Measurements from ENCODE around the gene CCR7. TPM values are rescaled to one million over a fixed set of nuclear protein-coding genes. Genes with fewer than 3 reads are reported as not detected.

Gene CCR7
- total RNA-seq, 2 experiments from 2014 or later = 297 to 302 TPM

- no peaks in the 10 kb centered on the region for H3K27me3 Mint-ChIP-seq
- CTCF ChIA-PET = interaction anchor here (1.0 to 22.4 kb wide), 11 partner anchors 9 to 112 kb away, joined by 3 to 336 read pairs (median 22); no protein-coding TSS in a partner anchor
- peaks cover 52% of the 10 kb centered on the region for H3K4me1 Mint-ChIP-seq (ENCODE audit: low read depth)
- POLR2A ChIA-PET = interaction anchor here (0.8 to 22.7 kb wide), 13 partner anchors 11 to 1126 kb away, joined by 3 to 787 read pairs (median 19); partner anchors contain the start of genes EIF1 and SMARCE1
- intact Hi-C loops (cut with micrococcal nuclease) = loop anchor here (2.0 kb wide), 2 partner anchors 36 to 52 kb away; no protein-coding TSS in a partner anchor
- peak overlapping the region; percentile 99 for H3K27ac Mint-ChIP-seq
- ATAC-seq = no peak
- H3K36me3 Mint-ChIP-seq (ENCODE audit: low read depth) = peaks cover 77% of the 10 kb centered on the region
- H3K9me3 Mint-ChIP-seq = peaks cover 3% of the 10 kb centered on the region
- H3K4me3 Mint-ChIP-seq = peak overlapping the region; percentile 96
- DNase-seq = no peak
- no peak for TF ChIP-seq CTCF (IDR thresholded peaks at IDR 0.05)
Measured at GRCh38 chr17:40562838-40563219, 2.4 kb downstream of the CCR7 start.

GRCh38 chr17:40561871-40562611 lies 3.2 kb downstream of the CCR7 start:
- Mint-ChIP-seq H3K9me3 (no peaks in the 10 kb centered on the region), H3K36me3 (ENCODE audit: low read depth) (peaks cover 83% of the 10 kb centered on the region), H3K27ac (peak overlapping the region; percentile 99), H3K27me3 (no peaks in the 10 kb centered on the region), H3K4me1 (ENCODE audit: low read depth) (peaks cover 53% of the 10 kb centered on the region), H3K4me3 (peak overlapping the region; percentile 96)
- ChIA-PET POLR2A (interaction anchor here (0.6 to 22.7 kb wide), 16 partner anchors 10 to 769 kb away, joined by 3 to 787 read pairs (median 4); partner anchors contain the start of gene SMARCE1), CTCF (interaction anchor here (0.9 to 22.4 kb wide), 19 partner anchors 9 to 340 kb away, joined by 3 to 336 read pairs (median 6); partner anchors contain the start of gene IGFBP4)
- ATAC-seq (peak; percentile 47), DNase-seq (peak; percentile 86)
- intact Hi-C loops (cut with micrococcal nuclease) = loop anchor here (2.0 kb wide), 3 partner anchors 21 to 53 kb away; no protein-coding TSS in a partner anchor
- peak; percentile 60 for TF ChIP-seq CTCF (IDR thresholded peaks at IDR 0.05)

- H3K4me1 Mint-ChIP-seq (ENCODE audit: low read depth) = peaks cover 56% of the 10 kb centered on the region
Measured at GRCh38 chr17:40561294-40561870, 3.9 kb downstream of the CCR7 start.

GRCh38 chr17:40560592-40561293 lies 4.5 kb downstream of the CCR7 start:
- intact Hi-C loops (cut with micrococcal nuclease) = loop anchor here (2.0 kb wide), 1 partner anchor 20 kb away; no protein-coding TSS in a partner anchor
- ChIA-PET CTCF (interaction anchor here (0.8 to 22.4 kb wide), 34 partner anchors 10 to 306 kb away, joined by 3 to 336 read pairs (median 6); partner anchors contain the start of genes KRT12 and TOP2A), POLR2A (interaction anchor here (0.6 to 22.7 kb wide), 26 partner anchors 9 to 1128 kb away, joined by 3 to 787 read pairs (median 4); partner anchors contain the start of genes EIF1, IGFBP4 and SMARCE1)
- Mint-ChIP-seq H3K27me3 (no peaks in the 10 kb centered on the region), H3K4me3 (peak overlapping the region; percentile 96), H3K4me1 (ENCODE audit: low read depth) (peaks cover 57% of the 10 kb centered on the region), H3K9me3 (no peaks in the 10 kb centered on the region), H3K27ac (peak overlapping the region; percentile 99), H3K36me3 (ENCODE audit: low read depth) (peaks cover 96% of the 10 kb centered on the region)
- ATAC-seq (peak; percentile 42), DNase-seq (peak; percentile 93)
- TF ChIP-seq CTCF (IDR thresholded peaks at IDR 0.05) = peak; percentile 0

More at GRCh38 chr17:40561294-40561870, 3.9 kb downstream of the CCR7 start:
- CTCF ChIA-PET = interaction anchor here (0.9 to 22.4 kb wide), 30 partner anchors 9 to 341 kb away, joined by 3 to 336 read pairs (median 7); partner anchors contain the start of genes IGFBP4, KRT12 and TOP2A
- H3K27ac Mint-ChIP-seq = peak overlapping the region; percentile 99
- no peak for TF ChIP-seq CTCF (IDR thresholded peaks at IDR 0.05)
- peak overlapping the region; percentile 96 for H3K4me3 Mint-ChIP-seq
- intact Hi-C loops (cut with micrococcal nuclease) = loop anchor here (2.0 kb wide), 1 partner anchor 21 kb away; no protein-coding TSS in a partner anchor
- POLR2A ChIA-PET = interaction anchor here (0.6 to 22.7 kb wide), 21 partner anchors 9 to 1126 kb away, joined by 3 to 787 read pairs (median 5); partner anchors contain the start of genes IGFBP4 and SMARCE1
- ATAC-seq = no peak
- H3K9me3 Mint-ChIP-seq = no peaks in the 10 kb centered on the region
- H3K36me3 Mint-ChIP-seq (ENCODE audit: low read depth) = peaks cover 89% of the 10 kb centered on the region
- no peak for DNase-seq
- H3K27me3 Mint-ChIP-seq = no peaks in the 10 kb centered on the region
